ENCODE measurements around the gene MAN1A1.

MAN1A1 gene

GRCh38 chr6:119230160-119230559 is 119.4 kb downstream of the MAN1A1 start:
- no peak for DNase-seq

- DNase-seq, result no peak
Measured at GRCh38 chr6:119227377-119227776, 122.2 kb downstream of the MAN1A1 start.

- DNase-seq, result no peak
Measured at GRCh38 chr6:119226089-119226488, 123.5 kb downstream of the MAN1A1 start.

- DNase-seq, result no peak
Measured at GRCh38 chr6:119224095-119224701, 125.4 kb downstream of the MAN1A1 start.

- no peak for DNase-seq
Measured at GRCh38 chr6:119220452-119220851, 129.1 kb downstream of the MAN1A1 start.

GRCh38 chr6:119218548-119218947 is 131.0 kb downstream of the MAN1A1 start:
- no peak for DNase-seq

- no peak for DNase-seq
Measured at GRCh38 chr6:119215885-119216590, 133.5 kb downstream of the MAN1A1 start.

GRCh38 chr6:119215309-119215708 is 134.3 kb downstream of the MAN1A1 start:
- DNase-seq, result no peak

GRCh38 chr6:119210596-119210995 is 139.0 kb downstream of the MAN1A1 start:
- no peak for DNase-seq

- no peak for DNase-seq
Measured at GRCh38 chr6:119209452-119210205, 139.9 kb downstream of the MAN1A1 start.

GRCh38 chr6:119207971-119208725 is 141.4 kb downstream of the MAN1A1 start:
- DNase-seq, result no peak

GRCh38 chr6:119207327-119207726 is 142.2 kb downstream of the MAN1A1 start:
- no peak for DNase-seq

GRCh38 chr6:119205911-119206618 is 143.5 kb downstream of the MAN1A1 start:
- no peak for DNase-seq

GRCh38 chr6:119204719-119205118 is 144.8 kb downstream of the MAN1A1 start:
- no peak for DNase-seq

- DNase-seq, result no peak
Measured at GRCh38 chr6:119201480-119201879, 148.1 kb downstream of the MAN1A1 start.

GRCh38 chr6:119200512-119201175 is 148.9 kb downstream of the MAN1A1 start:
- no peak for DNase-seq

- no peak for DNase-seq
Measured at GRCh38 chr6:119197271-119197670, 152.3 kb downstream of the MAN1A1 start.

GRCh38 chr6:119196715-119197114 is 152.8 kb downstream of the MAN1A1 start:
- no peak for DNase-seq

- DNase-seq, result no peak
Measured at GRCh38 chr6:119195848-119196247, 153.7 kb downstream of the MAN1A1 start.

GRCh38 chr6:119195204-119195603 is 154.4 kb downstream of the MAN1A1 start:
- no peak for DNase-seq

GRCh38 chr6:119193707-119194106 is 155.9 kb downstream of the MAN1A1 start:
- DNase-seq, result no peak

GRCh38 chr6:119192200-119192599 is 157.4 kb downstream of the MAN1A1 start:
- no peak for DNase-seq

Measured in activated effector memory CD4-positive, alpha-beta T cell treated with anti-CD3 and anti-CD28 coated beads, Interleukin-2, amount 50 U/mL, for 16 hours (primary cell).